IMR-90 (cell line): ENCODE measurements around the gene NPAS3. TPM values are rescaled to one million over a fixed set of nuclear protein-coding genes. Genes with fewer than 3 reads are reported as not detected.

Experiments
- ATAC-seq: fragments of 200-7000 bp; cut with Tn5 transposase; 2 replicates; pipeline ENCODE4 v1.9.1; 2020; ENCODE audit warnings: low read depth, mild to moderate bottlenecking, moderate library complexity
- BruUV-seq: library from RNA; stranded (reverse); fragments of 400-500 nt; replicated peaks from 2 replicates; lab custom pipeline; 2021; lab: Mats Ljungman, UMichigan
- CTCF ChIA-PET: fragments of 300-600 bp; formaldehyde crosslinking; extraction: SDS; loops from one replicate; lab custom pipeline; 2021; ENCODE audit warnings: antibody characterized with exemption; lab: Yijun Ruan, JAX
- POLR2A ChIA-PET: fragments of 300-600 bp; sonication (Branson Sonifier 250); formaldehyde crosslinking; loops from one replicate; lab custom pipeline; 2022; ENCODE audit warnings: antibody characterized with exemption; ENCODE audit not compliant: unreplicated experiment; lab: Charles Lee
- DNase-seq: peaks from one replicate; pipeline ENCODE4 v3.0.0; 2013
- H2AFZ ChIP-seq: replicated peaks from 2 replicates; pipeline ENCODE3; 2013; ENCODE audit warnings: low read length, mild to moderate bottlenecking; ENCODE audit not compliant: poor library complexity
- H2AK5ac ChIP-seq: 2 replicates; pipeline ENCODE4 v1.6.1; 2013; ENCODE audit warnings: low read depth, low read length, inconsistent platforms
- H2AK9ac ChIP-seq: replicated peaks from 2 replicates; pipeline ENCODE3; 2013; ENCODE audit warnings: mild to moderate bottlenecking, low read depth, low read length, moderate library complexity; ENCODE audit not compliant: poor library complexity
- H2BK120ac ChIP-seq: 2 replicates; pipeline ENCODE4 v1.6.1; 2013; ENCODE audit warnings: low read depth, low read length, inconsistent platforms
- H2BK15ac ChIP-seq: 3 replicates; pipeline ENCODE4 v1.6.1; 2013; ENCODE audit warnings: low read depth, low read length, inconsistent platforms
- H2BK20ac ChIP-seq: 2 replicates; pipeline ENCODE4 v1.6.1; 2013; ENCODE audit warnings: low read depth, mild to moderate bottlenecking, inconsistent platforms, low read length, moderate library complexity
- H2BK5ac ChIP-seq: 2 replicates; pipeline ENCODE4 v1.6.1; 2013; ENCODE audit warnings: mild to moderate bottlenecking, low read depth, low read length, inconsistent platforms; ENCODE audit not compliant: poor library complexity, severe bottlenecking
- H3K14ac ChIP-seq: replicated peaks from 2 replicates; pipeline ENCODE4 v1.6.1; 2013; ENCODE audit warnings: low read depth, low read length, inconsistent platforms
- H3K18ac ChIP-seq: 2 replicates; pipeline ENCODE4 v1.6.1; 2013; ENCODE audit warnings: low read depth, low read length, control low read depth
- H3K23ac ChIP-seq: 2 replicates; pipeline ENCODE4 v1.6.1; 2013; ENCODE audit warnings: low read depth, low read length, inconsistent platforms
- H3K27ac ChIP-seq: 2 replicates; pipeline ENCODE4 v1.5.1; 2013; ENCODE audit warnings: mild to moderate bottlenecking, control low read depth, low read length; ENCODE audit not compliant: insufficient read depth
- H3K27me3 ChIP-seq: 2 replicates; pipeline ENCODE4 v1.6.1; 2013; ENCODE audit warnings: low read length; ENCODE audit not compliant: control insufficient read depth, insufficient read depth
- H3K36me3 ChIP-seq: 2 replicates; pipeline ENCODE4 v1.6.1; 2013; ENCODE audit warnings: low read length, mixed read lengths; ENCODE audit not compliant: control insufficient read depth, insufficient read depth
- H3K4ac ChIP-seq: 2 replicates; pipeline ENCODE4 v1.6.1; 2013; ENCODE audit warnings: low read depth, low read length, inconsistent platforms
- H3K4me1 ChIP-seq: 2 replicates; pipeline ENCODE4 v1.6.1; 2013; ENCODE audit warnings: low read length, mixed read lengths; ENCODE audit not compliant: control insufficient read depth, insufficient read depth
- H3K4me2 ChIP-seq: 2 replicates; pipeline ENCODE4 v1.6.1; 2013; ENCODE audit warnings: low read depth, mild to moderate bottlenecking, control low read depth, low read length, moderate library complexity
- H3K4me3 ChIP-seq: 2 replicates; pipeline ENCODE4 v1.5.1; 2013; ENCODE audit warnings: low read depth, mild to moderate bottlenecking, control low read depth, low read length, moderate library complexity; ENCODE audit not compliant: insufficient read depth
- H3K56ac ChIP-seq: 2 replicates; pipeline ENCODE4 v1.6.1; 2013; ENCODE audit warnings: low read length, inconsistent platforms; ENCODE audit not compliant: insufficient read depth; ENCODE audit errors: extremely low read depth
- H3K79me1 ChIP-seq, 2 experiments: 2 replicates each; pipeline ENCODE4 v1.6.1; 2013; ENCODE audit warnings: low read length in 2 of 2, inconsistent platforms in 1 of 2, low read depth in 1 of 2
- H3K9ac ChIP-seq: 2 replicates; pipeline ENCODE4 v1.6.1; 2013; ENCODE audit warnings: low read depth, low read length, control low read depth
- H3K9me1 ChIP-seq: 2 replicates; pipeline ENCODE4 v1.6.1; 2013; ENCODE audit warnings: low read length, inconsistent platforms; ENCODE audit not compliant: insufficient read depth
- H3K9me3 ChIP-seq: 2 replicates; pipeline ENCODE4 v1.6.1; 2013; ENCODE audit warnings: low read length; ENCODE audit not compliant: control insufficient read depth, insufficient read depth
- H4K20me1 ChIP-seq: 2 replicates; pipeline ENCODE4 v1.6.1; 2013; ENCODE audit warnings: low read length, inconsistent platforms; ENCODE audit not compliant: insufficient read depth
- H4K5ac ChIP-seq: 2 replicates; pipeline ENCODE4 v1.6.1; 2013; ENCODE audit warnings: mild to moderate bottlenecking, low read depth, low read length, control low read depth
- H4K8ac ChIP-seq, 2 experiments: 2 replicates each; pipeline ENCODE4 v1.6.1; 2013; ENCODE audit warnings: low read depth in 2 of 2, low read length in 2 of 2, control low read depth in 1 of 2, inconsistent platforms in 1 of 2
- H4K91ac ChIP-seq: 2 replicates; pipeline ENCODE4 v1.6.1; 2013; ENCODE audit warnings: low read depth, low read length, inconsistent platforms; ENCODE audit not compliant: insufficient read depth
- CHD1 ChIP-seq: IDR thresholded peaks from 2 replicates; pipeline ENCODE4 v1.6.1; 2012; ENCODE audit warnings: low read depth, low read length, improper control_type of control experiment
- FOS ChIP-seq: fragments of 150-350 bp; IDR thresholded peaks from 2 replicates; pipeline ENCODE4 v1.6.1; 2016; ENCODE audit warnings: low read depth, low read length
- NFE2L2 ChIP-seq: fragments of 150-350 bp; IDR thresholded peaks from 2 replicates; pipeline ENCODE4 v1.6.1; 2016; ENCODE audit warnings: low read depth, mild to moderate bottlenecking, low read length
- RAD21 ChIP-seq: IDR thresholded peaks from 2 replicates; pipeline ENCODE4 v1.6.1; 2012; ENCODE audit warnings: low read length, improper control_type of control experiment
- WGBS, 2 experiments: methylation state at CpG; one replicate each; pipeline versions ENCODE4 v1.1.5 to v1.1.7; 2013; ENCODE audit warnings: missing lambda C conversion rate in 2 of 2; ENCODE audit not compliant: insufficient read length in 1 of 2; ENCODE audit errors: extremely low coverage in 2 of 2; 5-methylcytosine and 5-hydroxymethylcytosine counted together
- dilution Hi-C: fragments of 300-500 bp; cut with HindIII; formaldehyde crosslinking; loops from one replicate; pipeline ENCODE4 v1.14.3; 2018; ENCODE audit warnings: low sequenced_read_pairs; ENCODE audit not compliant: unreplicated experiment
- in situ Hi-C: fragments of 300-500 bp; cut with MboI; formaldehyde crosslinking; loops from 3 replicates; pipeline ENCODE4 v1.14.3; 2019; ENCODE audit warnings: low sequenced_read_pairs, inconsistent platforms, mixed read lengths
- intact Hi-C: fragments of 100-400 bp; cut with micrococcal nuclease; formaldehyde crosslinking; loops from 2 replicates; pipeline ENCODE4 v1.10.0; 2022
- polyA plus RNA-seq, 3 experiments: library from polyadenylated mRNA; depleted of rRNA; stranded (reverse); fragments of >200 nt; gene quantifications; 2 replicates each; pipeline ENCODE4 v1.2.3, GENCODE V29; 2012; ENCODE audit warnings: low replicate concordance in 1 of 3
- total RNA-seq: library from RNA; depleted of rRNA; stranded (reverse); fragments of >200 nt; gene quantifications from 2 replicates; pipeline ENCODE4 v1.2.3, GENCODE V29; 2012
- TF ChIP-seq, protein P1 (sequence below): conservative IDR thresholded peaks from 2 replicates; pipeline ENCODE4 v1.5.1; 2012; ENCODE audit warnings: mild to moderate bottlenecking, low read depth, low read length, improper control_type of control experiment
- TF ChIP-seq, protein P2 (sequence below): fragments of 150-350 bp; IDR thresholded peaks from 2 replicates; pipeline ENCODE4 v1.6.1; 2016; ENCODE audit warnings: low read depth, mild to moderate bottlenecking, low read length, moderate library complexity, borderline replicate concordance

The NPAS3 gene
- total and polyA plus RNA-seq, 2 of the 4 experiments (the other 2 are of a cell fraction) = not detected

DNA sequence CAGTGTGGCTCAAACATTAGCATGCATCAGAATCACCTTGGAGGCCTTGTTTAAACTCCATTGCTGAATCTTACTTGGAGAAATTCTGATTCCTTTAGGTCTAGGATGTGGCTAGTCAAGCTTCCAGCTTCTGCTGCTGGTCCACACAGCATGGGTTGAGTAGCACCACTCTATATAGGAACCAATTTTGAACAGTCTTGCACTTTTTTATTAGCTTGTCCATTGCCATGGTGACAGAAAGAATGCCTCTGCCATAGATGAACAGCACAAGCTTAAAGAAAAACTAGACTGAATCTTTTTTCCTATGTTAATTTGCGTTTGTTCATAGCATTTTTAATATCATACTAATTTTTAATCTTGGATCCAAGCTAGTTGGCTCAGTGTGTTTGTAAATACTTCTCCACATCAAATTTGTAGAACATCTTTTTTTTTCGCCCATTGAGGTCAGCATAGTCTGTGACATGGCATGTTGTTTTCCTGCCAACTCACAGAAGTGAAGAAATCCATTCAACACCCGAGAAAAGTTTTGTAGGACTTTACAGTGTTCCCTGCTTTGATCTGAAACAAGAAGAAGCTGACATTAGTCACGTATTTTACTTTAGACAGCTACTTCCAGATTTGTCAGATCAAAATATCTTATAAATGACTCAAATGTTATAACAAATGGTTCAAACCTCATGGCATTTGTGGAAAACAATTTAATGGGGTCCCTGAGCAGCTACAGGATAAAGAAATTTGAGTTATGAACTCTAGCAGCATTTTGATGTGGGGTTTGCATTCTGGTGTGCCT is 573.4 kb downstream of the NPAS3 start:
- no peak overlapping the region for H4K8ac ChIP-seq
- no peak overlapping the region for H3K9ac ChIP-seq
- no peak overlapping the region for H2AK9ac ChIP-seq
- no peaks in the 10 kb centered on the region for H3K9me3 ChIP-seq
- dilution Hi-C loops (no loop called here), intact Hi-C loops (no loop called here), in situ Hi-C loops (no loop called here)
- ChIA-PET CTCF (no interaction called here), POLR2A (no interaction called here)
- H3K4me1 ChIP-seq = no peaks in the 10 kb centered on the region
- no peaks in the 10 kb centered on the region for H3K36me3 ChIP-seq
- no peak overlapping the region for H3K18ac ChIP-seq
- H2AK5ac ChIP-seq = no peak overlapping the region
- no peak overlapping the region for H4K91ac ChIP-seq
- H2BK20ac ChIP-seq = no peak overlapping the region
- H2BK120ac ChIP-seq = no peak overlapping the region
- no peak overlapping the region for H3K56ac ChIP-seq
- H2BK5ac ChIP-seq = no peak overlapping the region
- ATAC-seq (no peak), DNase-seq (no peak)
- H3K4me3 ChIP-seq = no peak overlapping the region
- H2BK15ac ChIP-seq = no peak overlapping the region
- WGBS, 2 experiments = no CpG with 5 or more reads among the region's 4 CpGs
- no peak overlapping the region for H3K23ac ChIP-seq
- no peak overlapping the region for H2AFZ ChIP-seq
- no peaks in the 10 kb centered on the region for H3K9me1 ChIP-seq
- no peak overlapping the region for H3K4me2 ChIP-seq
- H3K4ac ChIP-seq = no peak overlapping the region
- no peaks in the 10 kb centered on the region for H3K27me3 ChIP-seq
- no peaks in the 10 kb centered on the region for H3K79me1 ChIP-seq
- no peak overlapping the region for H4K5ac ChIP-seq
- H3K14ac ChIP-seq = no peak overlapping the region
- no TSS peak for BruUV-seq
- TF ChIP-seq RAD21 = no peak
- TF ChIP-seq NFE2L2 = no peak
- TF ChIP-seq FOS = no peak
- TF ChIP-seq, protein P1, sequence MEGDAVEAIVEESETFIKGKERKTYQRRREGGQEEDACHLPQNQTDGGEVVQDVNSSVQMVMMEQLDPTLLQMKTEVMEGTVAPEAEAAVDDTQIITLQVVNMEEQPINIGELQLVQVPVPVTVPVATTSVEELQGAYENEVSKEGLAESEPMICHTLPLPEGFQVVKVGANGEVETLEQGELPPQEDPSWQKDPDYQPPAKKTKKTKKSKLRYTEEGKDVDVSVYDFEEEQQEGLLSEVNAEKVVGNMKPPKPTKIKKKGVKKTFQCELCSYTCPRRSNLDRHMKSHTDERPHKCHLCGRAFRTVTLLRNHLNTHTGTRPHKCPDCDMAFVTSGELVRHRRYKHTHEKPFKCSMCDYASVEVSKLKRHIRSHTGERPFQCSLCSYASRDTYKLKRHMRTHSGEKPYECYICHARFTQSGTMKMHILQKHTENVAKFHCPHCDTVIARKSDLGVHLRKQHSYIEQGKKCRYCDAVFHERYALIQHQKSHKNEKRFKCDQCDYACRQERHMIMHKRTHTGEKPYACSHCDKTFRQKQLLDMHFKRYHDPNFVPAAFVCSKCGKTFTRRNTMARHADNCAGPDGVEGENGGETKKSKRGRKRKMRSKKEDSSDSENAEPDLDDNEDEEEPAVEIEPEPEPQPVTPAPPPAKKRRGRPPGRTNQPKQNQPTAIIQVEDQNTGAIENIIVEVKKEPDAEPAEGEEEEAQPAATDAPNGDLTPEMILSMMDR = no peak
- TF ChIP-seq, protein P2, sequence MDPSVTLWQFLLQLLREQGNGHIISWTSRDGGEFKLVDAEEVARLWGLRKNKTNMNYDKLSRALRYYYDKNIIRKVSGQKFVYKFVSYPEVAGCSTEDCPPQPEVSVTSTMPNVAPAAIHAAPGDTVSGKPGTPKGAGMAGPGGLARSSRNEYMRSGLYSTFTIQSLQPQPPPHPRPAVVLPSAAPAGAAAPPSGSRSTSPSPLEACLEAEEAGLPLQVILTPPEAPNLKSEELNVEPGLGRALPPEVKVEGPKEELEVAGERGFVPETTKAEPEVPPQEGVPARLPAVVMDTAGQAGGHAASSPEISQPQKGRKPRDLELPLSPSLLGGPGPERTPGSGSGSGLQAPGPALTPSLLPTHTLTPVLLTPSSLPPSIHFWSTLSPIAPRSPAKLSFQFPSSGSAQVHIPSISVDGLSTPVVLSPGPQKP = no peak
- no peak for TF ChIP-seq CHD1
- H4K20me1 ChIP-seq = no peaks in the 10 kb centered on the region
- no peak overlapping the region for H3K27ac ChIP-seq
